MM.1S (cell line): ENCODE results near the gene F12.

Experiments used
- CTCF ChIP-seq: fragments of 300-600 bp; sonication (generic); IDR thresholded peaks from 2 replicates; pipeline ENCODE4 v1.5.1; 2016; ENCODE audit warnings: antibody characterized with exemption, low read length, mixed read lengths
- EZH2 ChIP-seq: fragments of 300-600 bp; sonication (generic); optimal IDR thresholded peaks from 2 replicates; pipeline ENCODE3; 2017; ENCODE audit warnings: low read depth, mild to moderate bottlenecking, antibody characterized with exemption, low read length, mixed read lengths

GRCh38 chr5:177444106-177445051 lies 35.0 kb upstream of the F12 start:
- TF ChIP-seq EZH2 (no peak), CTCF (no peak)
